Measurements from ENCODE around the gene NTN5.

DNA sequence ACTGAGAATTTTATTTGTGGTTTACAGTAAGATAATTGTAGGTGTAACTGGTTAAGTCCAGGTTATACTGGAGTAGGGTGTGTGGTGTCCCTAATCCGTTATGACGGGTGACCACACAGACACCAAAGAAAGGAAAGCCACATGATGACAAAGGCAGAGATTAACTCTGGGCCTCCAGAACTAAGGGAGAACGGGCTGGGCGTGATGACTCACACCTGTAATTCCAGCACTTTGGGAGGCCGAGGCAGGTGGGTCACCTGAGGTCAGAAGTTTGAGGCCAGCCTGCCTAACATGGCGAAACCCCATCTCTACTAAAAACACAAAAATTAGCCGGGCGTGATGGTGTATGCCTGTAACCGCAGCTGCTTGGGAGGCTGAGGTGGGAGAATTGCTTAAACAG is 12.8 kb upstream of the NTN5 start:
- TF ChIP-seq, protein P1, sequence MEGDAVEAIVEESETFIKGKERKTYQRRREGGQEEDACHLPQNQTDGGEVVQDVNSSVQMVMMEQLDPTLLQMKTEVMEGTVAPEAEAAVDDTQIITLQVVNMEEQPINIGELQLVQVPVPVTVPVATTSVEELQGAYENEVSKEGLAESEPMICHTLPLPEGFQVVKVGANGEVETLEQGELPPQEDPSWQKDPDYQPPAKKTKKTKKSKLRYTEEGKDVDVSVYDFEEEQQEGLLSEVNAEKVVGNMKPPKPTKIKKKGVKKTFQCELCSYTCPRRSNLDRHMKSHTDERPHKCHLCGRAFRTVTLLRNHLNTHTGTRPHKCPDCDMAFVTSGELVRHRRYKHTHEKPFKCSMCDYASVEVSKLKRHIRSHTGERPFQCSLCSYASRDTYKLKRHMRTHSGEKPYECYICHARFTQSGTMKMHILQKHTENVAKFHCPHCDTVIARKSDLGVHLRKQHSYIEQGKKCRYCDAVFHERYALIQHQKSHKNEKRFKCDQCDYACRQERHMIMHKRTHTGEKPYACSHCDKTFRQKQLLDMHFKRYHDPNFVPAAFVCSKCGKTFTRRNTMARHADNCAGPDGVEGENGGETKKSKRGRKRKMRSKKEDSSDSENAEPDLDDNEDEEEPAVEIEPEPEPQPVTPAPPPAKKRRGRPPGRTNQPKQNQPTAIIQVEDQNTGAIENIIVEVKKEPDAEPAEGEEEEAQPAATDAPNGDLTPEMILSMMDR (conservative IDR thresholded peaks at IDR 0.05; ENCODE audit: low read depth in 2 of 2) = no peak
- TF ChIP-seq EZH2 (IDR thresholded peaks at IDR 0.05; ENCODE audit: low read depth, unreplicated experiment) (no peak), POLR2AphosphoS5 (IDR thresholded peaks at IDR 0.05; ENCODE audit: low read depth) (no peak)
- TF ChIP-seq, protein P2, sequence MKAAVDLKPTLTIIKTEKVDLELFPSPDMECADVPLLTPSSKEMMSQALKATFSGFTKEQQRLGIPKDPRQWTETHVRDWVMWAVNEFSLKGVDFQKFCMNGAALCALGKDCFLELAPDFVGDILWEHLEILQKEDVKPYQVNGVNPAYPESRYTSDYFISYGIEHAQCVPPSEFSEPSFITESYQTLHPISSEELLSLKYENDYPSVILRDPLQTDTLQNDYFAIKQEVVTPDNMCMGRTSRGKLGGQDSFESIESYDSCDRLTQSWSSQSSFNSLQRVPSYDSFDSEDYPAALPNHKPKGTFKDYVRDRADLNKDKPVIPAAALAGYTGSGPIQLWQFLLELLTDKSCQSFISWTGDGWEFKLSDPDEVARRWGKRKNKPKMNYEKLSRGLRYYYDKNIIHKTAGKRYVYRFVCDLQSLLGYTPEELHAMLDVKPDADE (IDR thresholded peaks at IDR 0.05) = no peak
